NOMO-1 (cell line): ENCODE measurements around the gene CREB3L4.
A peak's percentile ranks its signal among the peaks of the same experiment; 100 is the strongest.

Experiments used
- DNase-seq, 2 experiments: peaks; one replicate each; lab custom pipeline; 2025; ENCODE audit not compliant: unreplicated experiment in 2 of 2; lab: John Stamatoyannopoulos, UW

The CREB3L4 gene

GRCh38 chr1:153936011-153936802 lies 31.5 kb upstream of the CREB3L4 start:
- DNase-seq = no peak

- DNase-seq = no peak
Observed at GRCh38 chr1:153937331-153937730, 30.4 kb upstream of the CREB3L4 start.

GRCh38 chr1:153938996-153939395 lies 28.7 kb upstream of the CREB3L4 start:
- DNase-seq = no peak

GRCh38 chr1:153939476-153939875 lies 28.2 kb upstream of the CREB3L4 start:
- DNase-seq = no peak

GRCh38 chr1:153940756-153941155 lies 26.9 kb upstream of the CREB3L4 start:
- DNase-seq = no peak

GRCh38 chr1:153941826-153942725 lies 25.6 kb upstream of the CREB3L4 start:
- no peak for DNase-seq

- no peak for DNase-seq
Observed at GRCh38 chr1:153942766-153943549, 24.7 kb upstream of the CREB3L4 start.

- DNase-seq = no peak
Observed at GRCh38 chr1:153944005-153944826, 23.5 kb upstream of the CREB3L4 start.

GRCh38 chr1:153944827-153945117 lies 22.9 kb upstream of the CREB3L4 start:
- DNase-seq = no peak

GRCh38 chr1:153945131-153945794 lies 22.4 kb upstream of the CREB3L4 start:
- peak; percentile 90 for DNase-seq

- DNase-seq = peak; percentile 97 to 98
Observed at GRCh38 chr1:153945795-153946621, 21.7 kb upstream of the CREB3L4 start.

- peak; percentile 76 to 95 for DNase-seq
Observed at GRCh38 chr1:153946622-153947241, 21.0 kb upstream of the CREB3L4 start, which contains the start of gene DENND4B. Gene DENND4B (minus strand): TSS chr1:153946718. CDS start chr1:153944374, 2,344 bp downstream.

- DNase-seq = no peak
Observed at GRCh38 chr1:153951183-153951582, 16.5 kb upstream of the CREB3L4 start.

- DNase-seq = no peak
Observed at GRCh38 chr1:153951801-153952200, 15.9 kb upstream of the CREB3L4 start.

GRCh38 chr1:153953859-153954365 lies 13.8 kb upstream of the CREB3L4 start:
- no peak for DNase-seq

GRCh38 chr1:153954826-153955225 lies 12.9 kb upstream of the CREB3L4 start:
- DNase-seq = no peak

- no peak for DNase-seq
Observed at GRCh38 chr1:153956997-153957715, 10.5 kb upstream of the CREB3L4 start.

- peak in 1 of 2 experiments; percentile 41 for DNase-seq
Observed at GRCh38 chr1:153957744-153958110, 10.0 kb upstream of the CREB3L4 start.
